HL-60/S4 treated with phorbol 12-myristate 13-acetate at 8.2 ng/mL for 4 days and 3 days (cell line): ENCODE data around the gene GRP.

Experiments used
- in situ Hi-C: fragments of 300-500 bp; cut with MboI; formaldehyde crosslinking; loops from 2 replicates; pipeline ENCODE4 v1.15.0; 2022; ENCODE audit warnings: low sequenced_read_pairs

GRP gene

DNA sequence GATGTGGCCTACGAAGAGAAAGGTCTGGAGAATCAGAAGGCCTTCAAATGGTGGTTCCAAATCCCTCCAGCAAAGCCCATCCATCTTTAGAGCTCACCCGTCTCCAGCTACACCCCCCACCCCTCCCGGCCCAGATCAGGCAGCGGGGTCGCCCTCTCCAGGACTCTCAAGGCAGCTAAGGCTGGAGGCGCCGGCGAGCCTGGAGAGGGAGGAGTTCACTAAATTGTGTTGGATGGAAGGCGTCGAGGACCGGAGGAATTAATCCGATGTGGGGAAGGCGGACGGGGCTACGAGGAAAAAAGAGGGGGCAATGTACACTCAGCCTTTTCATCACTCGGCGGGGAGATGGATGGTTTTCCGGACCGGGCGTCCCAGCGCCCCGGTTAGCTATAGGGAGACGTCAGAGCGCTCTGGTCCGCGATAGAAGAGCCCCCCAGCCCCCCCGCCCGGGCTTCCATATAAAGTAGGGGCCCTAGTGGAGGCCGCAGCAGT, at the start of gene GRP:
GRP (plus strand) TSS at position 487 of the 492 bp plus-strand sequence. CDS start 108 bp downstream, outside the sequence.
- in situ Hi-C loops, result no loop called here

DNA sequence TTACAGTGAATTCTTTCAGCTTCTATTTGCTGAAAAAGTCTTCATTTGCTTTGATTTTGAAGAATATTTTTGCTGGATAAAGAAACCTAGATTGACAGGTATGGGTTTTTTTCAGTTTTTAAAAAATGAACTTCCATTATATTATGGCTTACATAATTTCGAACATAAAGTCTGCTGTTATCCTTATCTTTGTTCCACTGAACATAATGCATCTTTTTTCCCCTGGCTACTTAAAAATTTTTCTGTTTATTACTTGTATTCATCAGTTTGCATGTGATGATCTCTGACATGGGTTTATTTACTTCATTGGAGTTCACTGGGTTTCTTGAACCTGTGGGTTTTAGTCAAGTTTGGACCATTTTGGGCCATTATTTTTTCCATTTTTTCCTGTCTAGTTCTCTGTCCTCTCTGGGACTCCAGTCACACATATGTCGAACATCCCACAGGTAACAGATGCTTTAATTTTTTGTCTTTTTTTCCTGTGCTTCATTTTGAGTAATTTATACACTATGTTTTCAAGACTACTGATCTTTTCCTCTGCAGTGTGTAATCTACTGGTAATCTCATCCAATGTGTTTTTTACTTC, 47.2 kb upstream of the GRP start:
- in situ Hi-C loops, result no loop called here

DNA sequence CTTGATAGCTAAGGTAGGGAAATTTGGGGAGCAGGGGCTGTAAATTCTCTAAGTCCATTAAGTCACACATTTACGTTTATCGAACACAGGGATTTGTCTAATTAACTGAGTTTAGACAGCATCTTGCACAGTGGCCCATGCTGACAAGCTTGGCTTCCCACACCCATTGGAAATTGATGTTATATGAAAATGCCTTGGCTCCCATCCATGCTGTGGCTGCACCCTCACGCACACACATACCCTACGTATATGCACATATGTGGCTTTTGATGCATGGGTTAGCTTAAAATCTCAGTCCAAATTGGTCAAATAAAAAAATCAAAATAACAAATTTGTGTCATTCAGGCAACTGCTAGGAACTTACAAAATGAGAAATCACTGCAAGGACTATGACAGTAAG, 42.5 kb upstream of the GRP start:
- in situ Hi-C loops, result no loop called here

DNA sequence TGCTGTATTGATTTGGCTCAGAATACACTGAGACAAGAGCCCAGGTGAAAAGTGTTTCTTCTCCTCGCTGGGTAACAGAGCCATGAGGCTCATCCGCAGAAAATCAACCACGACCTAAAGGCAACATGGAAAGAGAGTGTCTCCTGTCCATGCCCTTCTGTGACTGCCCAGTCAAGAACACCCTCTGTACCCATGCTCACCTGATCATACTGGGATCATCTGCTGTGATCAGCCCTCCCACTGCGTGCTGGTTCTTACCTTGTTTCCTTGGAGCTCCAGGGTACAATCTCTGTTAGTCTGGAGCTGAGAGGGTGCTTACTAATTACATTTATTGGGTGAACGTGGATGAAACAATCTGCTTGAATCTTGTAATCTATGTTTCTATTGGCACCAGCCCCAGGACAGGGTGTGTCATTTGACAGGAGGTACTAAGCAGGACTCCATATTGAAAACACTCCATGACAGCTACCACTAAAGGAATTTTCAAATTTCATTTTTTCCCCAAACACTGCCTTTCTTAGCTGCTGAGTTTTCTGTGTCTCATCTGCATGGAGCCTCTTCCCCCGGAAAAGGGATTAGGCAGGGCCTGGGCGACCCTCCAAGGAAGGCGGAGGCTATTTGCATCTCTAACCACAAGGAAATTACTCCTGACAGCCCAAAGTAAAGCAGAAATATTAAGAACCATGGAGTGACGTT, 39.7 kb upstream of the GRP start:
- in situ Hi-C loops, result no loop called here

DNA sequence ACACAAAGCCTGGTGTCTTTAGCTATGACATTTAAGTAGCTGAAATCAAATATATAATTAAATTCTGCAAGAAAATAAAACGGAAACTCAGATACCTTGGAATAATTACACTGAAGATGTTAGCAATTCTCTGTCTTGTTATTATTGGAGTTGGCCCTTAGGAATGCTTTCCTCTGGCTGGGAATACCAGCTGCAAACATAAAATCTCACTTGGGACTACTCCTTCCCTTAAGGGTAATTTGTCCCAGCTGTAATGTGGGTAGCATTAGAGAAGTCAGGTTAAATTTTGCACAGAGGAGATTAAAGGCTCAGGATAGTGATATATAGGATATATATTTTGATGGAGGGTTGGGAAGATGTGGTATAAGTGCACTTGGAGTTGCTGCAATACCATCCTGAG, 37.3 kb upstream of the GRP start:
- in situ Hi-C loops, result no loop called here

DNA sequence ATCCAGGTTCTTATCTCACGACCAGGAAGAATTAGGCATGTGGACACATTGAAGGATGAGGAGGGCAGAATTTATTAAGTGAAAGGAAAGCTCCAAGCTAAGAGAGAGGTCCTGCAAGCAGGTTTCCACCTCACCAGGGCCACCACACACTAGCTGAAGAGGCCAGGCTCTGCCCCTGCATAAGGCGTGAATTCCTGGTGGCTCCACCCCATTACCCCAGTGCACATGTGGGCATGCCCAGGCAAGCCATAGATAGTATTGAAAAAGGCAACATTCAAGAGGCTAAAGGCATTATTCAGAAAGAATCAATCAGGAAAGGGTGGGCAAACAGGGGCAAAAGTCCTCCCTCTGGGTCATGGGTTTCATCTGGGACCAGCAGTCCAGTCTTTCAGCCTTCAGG, 30.9 kb upstream of the GRP start:
- in situ Hi-C loops, result no loop called here

DNA sequence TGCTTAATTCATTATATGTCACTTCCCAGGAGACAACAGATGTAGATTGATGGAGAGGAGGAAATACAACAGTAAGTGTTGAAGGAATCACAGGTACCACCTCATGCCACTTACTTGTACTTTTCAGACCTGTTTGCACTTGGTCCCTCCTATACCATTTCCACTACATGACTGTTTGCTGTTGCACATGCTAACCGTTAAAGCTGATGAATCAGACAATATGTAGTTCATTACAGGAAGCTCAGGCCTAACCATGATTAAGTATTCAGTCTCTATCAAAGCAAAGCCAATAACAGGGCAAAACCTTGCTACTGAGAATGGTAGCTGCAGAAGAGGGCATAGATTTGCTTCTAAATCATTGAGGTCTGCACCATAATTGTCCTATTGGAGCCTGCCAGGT, 30.2 kb upstream of the GRP start:
- in situ Hi-C loops, result no loop called here

DNA sequence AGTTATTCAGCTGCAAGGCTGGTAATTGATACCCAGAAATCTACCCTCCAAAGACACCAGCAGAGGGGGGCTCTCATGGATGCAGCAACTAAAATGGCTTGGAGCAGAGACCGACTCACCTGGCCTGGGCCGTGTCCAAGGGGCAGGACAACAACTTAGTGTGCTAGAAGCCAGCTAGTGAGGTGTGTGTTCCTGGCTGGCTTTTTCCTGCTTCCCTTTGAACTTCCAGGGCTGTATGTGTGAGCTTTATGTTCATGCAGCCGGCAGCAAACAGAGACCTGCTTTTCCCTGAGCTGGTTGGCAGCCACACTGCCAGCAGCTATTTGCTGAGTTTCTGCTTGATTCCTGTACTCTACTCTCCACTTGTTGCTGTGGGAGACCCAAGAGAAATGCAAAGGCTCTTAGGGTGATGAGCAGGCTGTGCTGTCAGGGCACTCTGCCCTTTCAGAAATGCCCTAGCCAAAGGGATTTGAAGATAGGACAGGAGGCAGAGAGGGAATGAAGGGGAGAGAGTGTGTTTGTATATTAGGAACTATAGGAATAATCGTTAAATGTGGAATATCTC, 23.7 kb upstream of the GRP start:
- in situ Hi-C loops, result no loop called here

DNA sequence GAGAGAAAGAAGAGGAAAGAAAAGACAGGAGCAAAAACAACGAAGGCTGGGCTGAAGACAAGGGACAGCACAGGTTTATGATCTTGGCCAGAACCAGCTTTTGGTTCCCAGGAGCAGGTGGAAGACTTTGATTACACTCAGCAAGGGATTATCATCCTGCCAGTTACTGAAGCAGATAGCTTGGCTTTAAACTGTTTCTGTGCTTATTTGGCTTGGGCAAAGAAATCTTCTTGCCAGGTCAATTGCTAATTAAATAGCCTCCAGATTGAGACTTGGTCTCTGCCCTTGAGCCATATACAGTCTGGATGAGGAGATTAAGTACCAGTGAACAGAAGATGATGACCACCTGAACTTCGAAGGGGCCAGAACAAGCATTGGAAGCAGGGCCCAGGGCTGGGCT, 22.3 kb upstream of the GRP start:
- in situ Hi-C loops, result no loop called here

DNA sequence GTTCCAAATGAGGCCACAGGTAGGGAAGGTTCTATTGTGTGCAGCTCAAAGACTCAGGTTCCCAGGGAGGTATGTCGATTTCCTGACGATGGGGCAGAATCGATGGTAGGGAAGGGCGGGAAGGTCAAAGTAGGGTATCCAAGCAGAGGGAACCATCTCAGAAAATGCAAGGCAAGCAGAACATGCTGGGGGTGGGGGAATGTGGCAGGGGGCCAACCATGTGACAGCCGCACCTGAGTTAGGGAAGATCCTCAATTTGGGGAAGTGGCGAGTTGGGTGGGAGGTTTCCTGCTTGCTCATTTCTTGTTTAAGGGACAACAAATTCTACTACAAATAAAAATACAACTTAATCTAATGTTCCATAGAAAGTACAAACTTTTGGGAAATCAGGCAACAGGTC, 21.7 kb upstream of the GRP start:
- in situ Hi-C loops, result no loop called here

DNA sequence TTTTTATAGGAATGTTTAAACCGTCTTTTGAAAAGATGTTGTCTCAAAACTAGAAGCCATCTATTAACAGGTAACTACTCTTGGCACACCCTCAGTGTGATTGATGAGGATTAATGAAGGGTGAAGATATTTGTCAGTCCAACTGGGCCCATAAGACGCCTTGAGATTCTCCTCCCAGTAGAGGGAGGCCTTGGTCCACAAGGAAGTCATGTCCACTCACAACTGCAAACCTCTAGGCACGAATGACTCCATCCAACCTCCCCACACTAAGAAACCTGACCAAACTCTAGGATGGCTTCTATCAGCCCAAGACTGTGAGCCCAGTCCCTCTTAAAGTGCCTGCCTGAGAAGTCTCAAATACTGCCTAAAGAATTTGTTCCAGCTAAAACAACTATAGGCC, 19.2 kb upstream of the GRP start:
- in situ Hi-C loops, result no loop called here

DNA sequence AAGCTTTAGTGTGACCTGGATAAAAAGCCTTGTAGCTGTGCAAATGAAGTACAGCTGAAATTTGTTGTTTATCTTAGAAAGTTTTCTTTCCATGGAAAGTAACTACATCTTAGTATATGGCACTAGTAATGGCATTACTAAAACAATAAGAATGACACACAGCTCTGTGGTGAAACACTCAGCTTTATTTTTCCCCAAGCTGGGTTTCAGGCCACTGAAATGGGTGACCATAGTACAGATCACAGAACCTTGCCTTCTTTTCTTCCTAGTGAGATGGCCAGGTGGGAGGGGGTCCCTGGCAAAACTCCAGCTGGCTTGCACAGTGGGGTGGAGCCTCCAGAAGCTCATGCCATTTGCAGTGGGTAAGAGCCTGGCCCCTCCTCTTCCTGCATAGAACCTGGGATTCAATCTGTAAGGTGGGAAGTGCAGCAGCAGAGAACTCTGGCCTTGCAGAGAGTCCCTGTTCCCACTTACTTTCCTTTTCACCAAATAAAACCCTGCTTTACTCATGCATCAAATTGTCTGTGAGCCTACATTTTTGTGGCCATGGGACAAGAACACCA, 17.6 kb upstream of the GRP start:
- in situ Hi-C loops, result no loop called here

DNA sequence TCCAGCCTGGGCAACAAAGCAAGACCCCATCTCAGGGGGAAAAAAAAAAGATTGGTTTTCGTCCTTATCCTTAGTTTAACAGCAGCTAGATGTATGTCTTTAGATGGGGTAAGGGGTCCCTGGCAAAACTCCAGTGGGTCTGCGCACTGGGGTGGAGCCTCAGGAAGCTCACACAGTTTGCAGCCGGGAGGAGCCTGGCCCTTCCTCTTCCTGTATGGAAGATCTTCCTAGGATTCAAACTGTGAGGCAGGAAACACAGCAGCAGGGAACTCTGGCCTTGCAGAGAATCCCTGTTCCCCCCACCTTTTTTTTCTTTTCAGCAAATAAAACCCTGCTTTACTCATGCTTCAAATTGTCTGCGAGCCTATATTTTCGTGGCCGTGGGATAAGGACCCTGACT, 12.5 kb upstream of the GRP start:
- in situ Hi-C loops, result no loop called here

DNA sequence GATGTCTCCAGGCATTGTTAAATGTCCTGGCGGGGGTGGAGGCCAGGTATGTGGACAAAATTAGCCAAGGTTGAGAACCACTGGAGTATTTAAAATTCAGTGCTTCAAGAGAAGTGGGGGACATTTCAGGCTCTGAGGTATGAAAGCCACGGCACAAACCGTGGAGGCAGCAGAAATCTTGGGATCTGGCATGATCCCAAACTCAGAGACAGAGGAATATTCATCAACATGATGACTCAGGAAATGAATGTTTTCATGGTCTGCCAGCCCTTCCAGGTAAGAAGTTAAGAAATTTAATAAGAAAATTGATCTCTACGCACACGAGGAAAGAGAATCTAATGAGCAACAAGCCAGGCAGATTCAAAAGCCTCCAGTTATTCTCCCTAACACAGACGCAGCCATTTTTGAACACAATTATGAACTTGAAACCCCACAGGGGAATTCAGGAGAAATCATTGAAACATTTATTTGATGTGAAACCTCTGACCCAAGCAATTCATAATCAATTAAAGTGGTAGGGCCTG, 11.3 kb upstream of the GRP start:
- in situ Hi-C loops, result no loop called here

DNA sequence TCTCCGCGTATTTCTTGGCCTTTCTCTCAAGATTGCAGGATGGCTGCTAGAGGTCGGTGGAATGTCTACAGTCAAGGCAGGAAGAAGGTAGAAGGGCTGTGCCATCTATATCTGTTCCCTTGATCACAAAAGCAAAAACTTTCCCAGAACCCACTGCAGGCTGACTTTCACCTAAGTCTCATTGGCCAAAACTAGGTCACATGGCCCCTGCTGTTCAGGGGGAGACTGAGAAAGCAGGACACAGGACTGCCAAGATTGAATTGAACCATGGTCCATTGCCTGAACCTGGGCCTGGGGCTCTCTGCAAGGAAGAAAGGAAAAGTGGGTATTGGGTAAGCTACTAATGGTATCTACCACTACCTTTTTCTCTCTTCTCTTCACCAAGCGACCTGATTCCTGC, 9.7 kb upstream of the GRP start:
- in situ Hi-C loops, result no loop called here

DNA sequence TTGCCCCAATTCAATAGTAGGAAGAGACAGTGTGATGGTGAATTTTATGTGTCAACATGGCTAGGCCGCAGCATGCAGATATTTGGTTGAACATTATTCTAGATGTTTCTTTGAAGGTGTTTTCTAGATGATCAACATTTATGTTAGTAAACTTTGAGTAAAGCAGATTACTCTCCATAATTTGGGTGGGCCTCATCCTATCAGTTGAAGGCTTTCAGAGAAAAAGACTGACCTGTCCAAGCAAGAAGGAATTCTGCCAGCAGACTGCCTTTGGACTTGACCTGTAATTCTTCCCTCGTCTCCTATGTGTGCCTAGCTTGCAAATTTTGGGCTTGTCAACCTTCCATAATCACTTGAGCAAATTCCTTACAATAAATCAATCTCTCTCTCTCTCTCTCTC, 8.3 kb upstream of the GRP start:
- in situ Hi-C loops, result no loop called here

DNA sequence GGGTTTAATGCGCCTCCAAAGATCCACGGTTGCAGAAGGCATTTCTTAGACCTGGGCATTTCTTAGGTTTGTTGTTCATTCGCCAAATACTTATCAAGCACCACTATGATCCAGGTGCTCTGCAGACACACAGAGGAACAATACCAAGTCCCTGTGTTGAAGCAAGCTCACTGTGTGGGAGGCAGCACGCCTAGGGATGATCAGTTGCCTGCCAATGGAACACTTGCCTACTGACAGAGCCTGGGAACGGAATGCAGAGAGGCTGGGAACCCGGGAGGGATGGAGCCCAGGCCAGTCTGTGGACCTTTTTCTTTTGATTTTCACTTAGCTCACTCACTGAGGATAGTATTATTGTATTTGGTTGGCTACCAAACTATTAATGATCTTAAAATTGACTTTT, 1.9 kb upstream of the GRP start:
- in situ Hi-C loops, result no loop called here

DNA sequence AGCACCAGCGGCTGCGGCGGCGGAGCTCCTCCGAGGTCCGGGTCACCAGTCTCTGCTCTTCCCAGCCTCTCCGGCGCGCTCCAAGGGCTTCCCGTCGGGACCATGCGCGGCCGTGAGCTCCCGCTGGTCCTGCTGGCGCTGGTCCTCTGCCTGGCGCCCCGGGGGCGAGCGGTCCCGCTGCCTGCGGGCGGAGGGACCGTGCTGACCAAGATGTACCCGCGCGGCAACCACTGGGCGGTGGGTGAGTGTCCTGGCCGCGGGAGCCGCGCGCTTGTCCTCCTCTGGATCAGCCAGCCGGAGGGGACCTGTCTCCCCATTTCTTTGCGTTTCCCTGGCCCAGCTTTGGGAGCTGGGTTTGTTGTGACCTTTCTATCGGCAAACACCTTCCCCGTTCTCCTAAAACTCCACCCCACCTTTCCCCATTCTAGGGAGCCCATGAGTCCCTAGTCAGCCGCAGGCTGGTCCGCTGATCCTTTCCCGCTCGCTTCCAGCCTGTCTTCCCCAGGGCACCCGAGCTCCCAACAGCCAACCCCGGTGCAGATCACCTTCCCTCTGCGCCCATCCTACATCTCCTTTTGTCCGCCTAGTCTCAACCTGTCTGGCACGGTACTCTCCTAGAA, 316 bp downstream of the GRP start:
- in situ Hi-C loops, result no loop called here

DNA sequence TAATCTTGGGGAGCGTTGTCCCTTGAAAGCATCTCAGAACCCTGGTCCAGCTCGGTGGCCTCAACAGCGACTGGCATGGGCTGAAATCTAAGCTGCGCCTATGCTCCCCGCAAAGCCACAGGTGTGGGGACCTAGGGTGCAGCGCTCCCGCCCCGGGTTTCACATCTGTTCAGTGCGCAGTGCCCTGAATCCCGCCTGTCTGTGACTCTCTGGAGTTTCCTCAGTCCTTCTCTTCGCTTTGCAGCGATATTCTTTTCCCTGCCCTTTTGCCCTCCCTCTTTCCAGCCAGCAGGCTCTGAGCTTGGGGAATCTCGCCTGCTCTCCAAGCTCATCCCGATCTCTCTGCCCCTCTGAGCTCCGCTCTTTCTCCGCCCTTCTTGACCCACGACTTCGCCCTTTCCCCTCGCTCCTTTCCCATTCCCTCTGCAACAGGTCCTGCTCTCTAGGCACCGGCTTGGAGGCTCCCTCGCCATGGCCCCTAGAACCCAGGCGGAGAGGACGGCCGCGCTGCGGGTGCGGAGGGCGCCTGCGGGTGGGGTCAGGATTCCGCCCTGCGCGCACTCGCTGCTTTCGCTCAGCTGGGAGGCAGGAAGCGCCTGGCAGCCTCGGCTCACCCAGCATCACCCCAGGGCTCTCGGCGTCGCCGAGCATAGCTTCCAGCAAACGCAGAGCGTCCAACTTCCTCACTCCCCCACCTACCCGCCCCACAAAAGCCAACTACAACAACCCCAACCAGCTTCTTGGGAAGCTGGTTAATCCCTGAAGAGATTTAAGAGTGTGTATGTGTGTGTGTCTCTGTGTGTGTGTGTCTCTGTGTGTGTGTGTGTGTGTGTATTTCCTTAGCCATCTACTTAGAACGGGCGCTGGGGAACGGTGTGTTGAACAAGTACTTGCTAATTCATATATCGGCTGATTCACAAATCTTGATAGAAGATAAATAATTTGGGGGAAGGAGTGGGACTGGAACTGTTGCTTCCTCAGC, 1.1 kb downstream of the GRP start:
- in situ Hi-C loops, result no loop called here

DNA sequence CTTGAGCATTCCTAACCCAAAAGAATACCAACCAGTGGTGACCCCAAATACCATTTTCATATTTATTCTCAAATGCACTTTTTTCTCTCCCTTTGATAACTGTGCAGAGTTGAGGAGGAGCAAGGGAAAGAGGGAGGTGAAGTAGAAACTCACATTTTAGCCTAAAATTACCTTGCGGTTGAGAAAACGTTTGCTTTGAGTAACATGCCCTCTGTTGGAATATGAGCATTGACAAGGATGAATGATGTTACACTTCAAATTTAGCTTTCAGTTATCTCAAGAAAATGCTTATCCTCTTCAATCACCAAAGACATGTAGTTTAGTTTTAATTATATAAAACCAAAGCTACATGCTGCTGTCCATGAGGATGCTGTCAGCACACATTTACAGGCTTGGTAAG, 2.4 kb downstream of the GRP start:
- in situ Hi-C loops, result no loop called here
